Glutamatergic neuron (in vitro differentiated cells): Measurements from ENCODE around the gene KRTAP10-12. TPM values are rescaled to one million over a fixed set of nuclear protein-coding genes. Genes with fewer than 3 reads are reported as not detected.

Experiments used
- DNase-seq: peaks from one replicate; pipeline ENCODE4 v3.0.0; 2022
- H3K27ac Mint-ChIP-seq: one replicate; pipeline ENCODE4 v1.8.0; 2020; ENCODE audit warnings: mild to moderate bottlenecking, mixed read lengths, inconsistent platforms; ENCODE audit not compliant: unreplicated experiment
- H3K27me3 Mint-ChIP-seq: one replicate; pipeline ENCODE4 v1.8.0; 2020; ENCODE audit warnings: mild to moderate bottlenecking, moderate library complexity, mixed read lengths, inconsistent platforms; ENCODE audit not compliant: unreplicated experiment
- H3K36me3 Mint-ChIP-seq: one replicate; pipeline ENCODE4 v1.8.0; 2020; ENCODE audit warnings: mild to moderate bottlenecking, mixed read lengths, inconsistent platforms; ENCODE audit not compliant: unreplicated experiment
- H3K4me1 Mint-ChIP-seq: one replicate; pipeline ENCODE4 v1.8.0; 2020; ENCODE audit warnings: mild to moderate bottlenecking, low read depth, mixed read lengths, inconsistent platforms; ENCODE audit not compliant: unreplicated experiment
- H3K4me3 Mint-ChIP-seq: one replicate; pipeline ENCODE4 v1.8.0; 2020; ENCODE audit warnings: mild to moderate bottlenecking, mixed read lengths, inconsistent platforms; ENCODE audit not compliant: unreplicated experiment
- H3K9me3 Mint-ChIP-seq: one replicate; pipeline ENCODE4 v1.8.0; 2020; ENCODE audit warnings: mild to moderate bottlenecking, moderate library complexity, mixed read lengths, inconsistent platforms; ENCODE audit not compliant: unreplicated experiment
- total RNA-seq: library from RNA; stranded (reverse); fragmentation: NEBNext Ultra II Directional; extraction: Animal tissue kit (Norgen Biotek cat#: 25700); gene quantifications from one replicate; pipeline ENCODE4 v1.2.1, GENCODE V29; 2021; ENCODE audit not compliant: unreplicated experiment
- TF ChIP-seq, protein P1 (sequence below): fragments of 200-600 bp; sonication (generic); IDR thresholded peaks from one replicate; pipeline ENCODE4 v1.5.0; 2021; ENCODE audit not compliant: partially characterized antibody, unreplicated experiment

KRTAP10-12 gene
- total RNA-seq, 1 donor from 2014 or later, result not detected

DNA sequence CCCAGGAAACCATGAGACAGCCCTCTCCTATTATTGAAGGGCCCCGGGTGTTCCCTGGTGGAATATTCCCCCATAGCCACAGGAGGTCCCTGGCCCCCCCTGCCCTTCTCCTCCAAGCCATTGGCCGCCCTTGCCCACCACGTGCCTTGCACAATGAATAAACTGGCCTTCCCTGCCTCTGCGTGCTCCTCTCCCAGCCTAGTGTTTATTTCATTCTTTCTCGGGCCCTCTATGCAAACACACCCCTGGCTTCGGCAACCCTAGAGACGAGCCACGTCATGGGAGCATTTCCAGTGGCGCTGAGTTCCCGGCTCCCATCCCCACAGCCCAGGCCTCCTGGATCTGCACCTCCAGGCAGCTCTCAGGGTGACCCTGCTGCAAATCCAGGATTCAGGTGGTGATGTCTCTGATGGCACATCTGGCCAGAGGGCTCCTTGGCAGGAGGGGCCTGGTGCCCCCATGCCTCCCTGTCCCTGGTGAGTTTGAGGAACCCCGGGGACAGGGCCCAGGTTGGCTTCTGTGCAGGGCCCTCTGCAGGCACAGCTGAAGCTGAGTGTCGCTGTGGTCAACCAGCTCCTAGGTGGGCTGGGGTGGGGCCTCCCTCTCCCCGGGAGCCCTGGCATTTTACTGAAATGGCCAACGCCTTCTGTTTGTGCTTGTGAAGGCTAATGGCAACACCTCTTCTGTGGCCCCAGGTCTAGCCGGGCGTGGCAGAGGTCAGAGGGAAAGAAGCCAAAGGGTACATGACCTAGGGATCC lies 6.2 kb downstream of the KRTAP10-12 start:
- H3K27me3 Mint-ChIP-seq, result peaks cover 30% of the 10 kb centered on the region
- TF ChIP-seq, protein P1, sequence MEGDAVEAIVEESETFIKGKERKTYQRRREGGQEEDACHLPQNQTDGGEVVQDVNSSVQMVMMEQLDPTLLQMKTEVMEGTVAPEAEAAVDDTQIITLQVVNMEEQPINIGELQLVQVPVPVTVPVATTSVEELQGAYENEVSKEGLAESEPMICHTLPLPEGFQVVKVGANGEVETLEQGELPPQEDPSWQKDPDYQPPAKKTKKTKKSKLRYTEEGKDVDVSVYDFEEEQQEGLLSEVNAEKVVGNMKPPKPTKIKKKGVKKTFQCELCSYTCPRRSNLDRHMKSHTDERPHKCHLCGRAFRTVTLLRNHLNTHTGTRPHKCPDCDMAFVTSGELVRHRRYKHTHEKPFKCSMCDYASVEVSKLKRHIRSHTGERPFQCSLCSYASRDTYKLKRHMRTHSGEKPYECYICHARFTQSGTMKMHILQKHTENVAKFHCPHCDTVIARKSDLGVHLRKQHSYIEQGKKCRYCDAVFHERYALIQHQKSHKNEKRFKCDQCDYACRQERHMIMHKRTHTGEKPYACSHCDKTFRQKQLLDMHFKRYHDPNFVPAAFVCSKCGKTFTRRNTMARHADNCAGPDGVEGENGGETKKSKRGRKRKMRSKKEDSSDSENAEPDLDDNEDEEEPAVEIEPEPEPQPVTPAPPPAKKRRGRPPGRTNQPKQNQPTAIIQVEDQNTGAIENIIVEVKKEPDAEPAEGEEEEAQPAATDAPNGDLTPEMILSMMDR, result no peak

DNA sequence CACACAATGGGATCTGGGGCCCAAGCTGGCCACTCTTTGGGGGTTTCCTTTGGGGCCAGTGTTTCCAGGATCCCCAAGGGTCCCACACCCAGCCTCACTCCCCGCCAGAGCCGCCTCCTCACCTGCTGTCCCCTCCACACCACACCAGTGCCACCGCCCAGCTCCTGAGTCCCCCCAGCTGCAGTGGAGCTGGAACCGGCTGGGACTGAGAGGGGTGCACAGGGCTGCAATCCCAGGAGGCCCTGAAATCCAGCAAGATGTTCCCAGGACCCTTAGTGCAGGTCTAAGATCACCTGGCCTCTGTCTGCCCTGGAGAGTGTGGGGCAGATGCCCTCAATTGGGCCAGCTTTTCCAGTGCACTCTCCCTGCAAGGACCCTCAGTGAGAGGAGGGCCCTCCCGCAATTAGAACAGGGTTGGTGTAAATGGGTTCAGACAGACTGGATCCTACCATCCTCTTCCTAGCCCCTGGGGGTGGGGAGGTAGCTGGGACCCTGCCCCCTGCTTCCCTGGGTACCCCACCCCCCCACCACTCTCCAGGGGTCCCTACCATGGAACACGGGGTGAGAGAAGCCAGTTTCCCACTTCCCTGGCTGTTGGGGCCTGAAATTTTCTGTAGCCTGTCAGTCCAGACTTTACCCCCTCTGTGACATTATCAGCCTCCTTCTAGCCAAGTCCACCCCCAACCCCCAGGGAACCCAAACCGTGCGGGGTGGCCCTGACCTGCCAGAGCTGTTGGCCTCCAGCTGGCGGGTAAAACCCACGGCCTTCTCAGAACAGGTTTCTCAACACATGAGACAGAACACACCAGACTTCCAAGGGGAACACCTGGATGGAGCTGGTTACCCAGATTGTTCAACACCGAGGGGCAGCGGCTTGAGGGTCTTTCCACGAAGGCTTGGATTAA lies 7.0 kb downstream of the KRTAP10-12 start:
- Mint-ChIP-seq H3K27ac (no peak overlapping the region), H3K4me1 (peaks cover 7% of the 10 kb centered on the region), H3K36me3 (no peaks in the 10 kb centered on the region), H3K9me3 (peaks cover 4% of the 10 kb centered on the region), H3K27me3 (peaks cover 29% of the 10 kb centered on the region), H3K4me3 (no peak overlapping the region)
- DNase-seq, result no peak
- TF ChIP-seq, protein P1, result no peak

More for the DNA sequence above, 6.2 kb downstream of the KRTAP10-12 start:
- DNase-seq, result no peak
- Mint-ChIP-seq H3K4me1 (peaks cover 8% of the 10 kb centered on the region), H3K4me3 (no peak overlapping the region), H3K9me3 (peaks cover 4% of the 10 kb centered on the region), H3K36me3 (no peaks in the 10 kb centered on the region), H3K27ac (no peak overlapping the region)

DNA sequence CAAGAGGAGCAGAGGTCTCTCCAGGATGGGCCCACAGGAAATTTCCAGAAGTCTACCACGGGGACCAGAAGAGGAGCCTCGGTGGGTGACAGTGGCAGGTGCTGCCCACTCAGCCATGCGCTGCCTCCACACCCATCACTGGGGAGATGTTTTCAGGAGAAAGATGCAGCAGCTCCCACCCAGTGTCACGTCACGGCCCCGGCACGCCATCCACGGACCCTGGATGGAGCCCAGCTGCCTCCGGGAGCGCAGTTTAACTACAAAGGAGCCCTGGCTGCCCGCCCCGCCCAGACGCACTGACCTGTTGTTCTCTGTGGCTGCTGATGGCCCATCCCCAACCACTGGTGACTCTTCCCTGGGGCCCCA lies 7.6 kb downstream of the KRTAP10-12 start:
- Mint-ChIP-seq H3K4me3 (no peak overlapping the region), H3K4me1 (peaks cover 10% of the 10 kb centered on the region)
- TF ChIP-seq, protein P1, result no peak

DNA sequence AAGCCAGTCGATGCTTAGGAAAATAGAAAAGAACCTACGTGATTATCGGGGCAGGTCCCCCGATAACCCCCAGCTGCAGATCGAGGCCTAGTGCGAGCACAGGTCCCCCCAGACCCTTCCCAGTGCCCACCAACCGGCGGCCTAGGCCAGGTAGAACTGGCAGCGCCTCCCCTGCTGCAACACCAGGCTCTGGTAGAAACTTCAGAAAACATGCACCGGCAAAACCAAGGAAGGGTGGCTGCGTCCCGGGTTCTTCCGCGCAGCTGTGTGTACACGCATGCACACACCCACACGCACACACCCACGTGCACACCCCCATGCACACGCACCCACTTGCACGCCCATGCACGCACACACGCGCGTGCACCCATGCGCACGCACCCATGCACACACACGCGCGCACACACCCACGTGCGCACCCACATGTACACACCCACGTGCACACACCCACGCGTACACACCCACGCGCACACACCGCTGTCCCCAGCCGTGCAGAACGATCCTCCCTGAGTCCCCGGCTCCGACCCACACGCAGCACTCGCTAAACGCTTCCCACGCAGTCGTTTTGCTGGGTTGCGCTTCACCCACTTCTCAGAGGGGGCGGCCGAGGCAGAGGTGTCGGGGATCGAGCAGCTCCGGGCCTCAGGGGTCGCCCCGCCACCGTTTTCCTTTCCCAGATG lies 9.2 kb downstream of the KRTAP10-12 start:
- H3K9me3 Mint-ChIP-seq, result peaks cover 2% of the 10 kb centered on the region
- TF ChIP-seq, protein P1, result no peak
- H3K4me1 Mint-ChIP-seq, result peaks cover 12% of the 10 kb centered on the region
- no peak overlapping the region for H3K4me3 Mint-ChIP-seq
- no peaks in the 10 kb centered on the region for H3K36me3 Mint-ChIP-seq
- H3K27me3 Mint-ChIP-seq, result peaks cover 32% of the 10 kb centered on the region
- no peak for DNase-seq
- no peak overlapping the region for H3K27ac Mint-ChIP-seq

More for the DNA sequence above, 7.6 kb downstream of the KRTAP10-12 start:
- DNase-seq, result no peak
- peaks cover 4% of the 10 kb centered on the region for H3K9me3 Mint-ChIP-seq
- no peak overlapping the region for H3K27ac Mint-ChIP-seq
- H3K27me3 Mint-ChIP-seq, result peaks cover 30% of the 10 kb centered on the region
- no peaks in the 10 kb centered on the region for H3K36me3 Mint-ChIP-seq
